HCT116 (cell line): ENCODE data around the gene TBC1D23. TPM values are rescaled to one million over a fixed set of nuclear protein-coding genes. Genes with fewer than 3 reads are reported as not detected.

Experiments
- ATAC-seq: fragments of 200-7000 bp; cut with Tn5 transposase; 2 replicates; pipeline ENCODE4 v1.9.1; 2020; ENCODE audit warnings: mild to moderate bottlenecking, moderate library complexity
- BruUV-seq: library from RNA; stranded (reverse); fragments of 400-500 nt; replicated peaks from 2 replicates; lab custom pipeline; 2021; lab: Mats Ljungman, UMichigan
- CTCF ChIA-PET: fragments of 300-600 bp; sonication (Branson Sonifier 250); formaldehyde crosslinking; loops from one replicate; lab custom pipeline; 2021; ENCODE audit warnings: antibody characterized with exemption; lab: Charles Lee
- POLR2A ChIA-PET: fragments of 300-600, 350-600 bp; sonication (Branson Sonifier 250); formaldehyde crosslinking; loops from one replicate; lab custom pipeline; 2021; ENCODE audit warnings: antibody characterized with exemption; lab: Charles Lee
- RAD21 ChIA-PET, 2 experiments: fragments of 300-600 bp; sonication (Branson Sonifier 250); formaldehyde crosslinking; loops; one replicate each; lab custom pipeline; 2023; ENCODE audit warnings: low total read pairs in 2 of 2; ENCODE audit not compliant: uncharacterized antibody in 2 of 2, unreplicated experiment in 2 of 2, low non-redundant PET in 1 of 2; lab: Charles Lee
- DNase-seq: peaks from one replicate; pipeline ENCODE4 v3.0.0-alpha.2; 2010; ENCODE audit warnings: low read depth, low spot score
- H2AFZ ChIP-seq: fragments of 200-600 bp; shearing (Covaris generic), sonication (generic); 2 replicates; pipeline ENCODE4 v1.6.1; 2017; ENCODE audit warnings: low read depth, mixed run types, mixed read lengths, antibody characterized with exemption, low read length; ENCODE audit not compliant: poor library complexity, severe bottlenecking
- H3K27ac ChIP-seq: 2 replicates; pipeline ENCODE4 v1.5.1; 2012; ENCODE audit warnings: low read depth, low read length
- H3K27me3 ChIP-seq: fragments of 200-600 bp; sonication (generic); 2 replicates; pipeline ENCODE4 v1.6.1; 2016; ENCODE audit warnings: mixed run types, low read length, mixed read lengths; ENCODE audit not compliant: insufficient read depth
- H3K36me3 ChIP-seq, 2 experiments: fragments of 200-500 bp in 1 of 2; fragments of 200-600 bp in 1 of 2; sonication (Bioruptor generic) in 1 of 2; sonication (generic) in 1 of 2; 2 replicates each; pipeline versions ENCODE4 v1.5.1 to v1.6.1; 2014 to 2016; ENCODE audit warnings: low read length in 2 of 2, inconsistent platforms in 1 of 2, mixed read lengths in 1 of 2, mixed run types in 1 of 2; ENCODE audit not compliant: insufficient read depth in 2 of 2, control insufficient read depth in 1 of 2
- H3K4me1 ChIP-seq, 2 experiments: fragments of 200-600 bp in 1 of 2; sonication (generic) in 1 of 2; 2 replicates each; pipeline versions ENCODE4 v1.5.1 to v1.6.1; 2012 to 2017; ENCODE audit warnings: low read length in 2 of 2, inconsistent platforms in 1 of 2, mild to moderate bottlenecking in 1 of 2, mixed read lengths in 1 of 2, mixed run types in 1 of 2, moderate library complexity in 1 of 2; ENCODE audit not compliant: insufficient read depth in 2 of 2, control insufficient read depth in 1 of 2
- H3K4me2 ChIP-seq: fragments of 200-600 bp; sonication (generic); 2 replicates; pipeline ENCODE4 v1.6.1; 2017; ENCODE audit warnings: mixed run types, low read length, mixed read lengths
- H3K4me3 ChIP-seq, 2 experiments: fragments of 200-600 bp in 1 of 2; sonication (generic) in 1 of 2; replicated peaks in 1 of 2; 2 replicates each; pipeline ENCODE4 v1.5.1; 2011 to 2016; ENCODE audit warnings: low read length in 2 of 2, control low read depth in 1 of 2, low read depth in 1 of 2, mild to moderate bottlenecking in 1 of 2, mixed read lengths in 1 of 2, mixed run types in 1 of 2
- H3K79me2 ChIP-seq: fragments of 200-600 bp; sonication (generic); 2 replicates; pipeline ENCODE4 v1.6.1; 2017; ENCODE audit warnings: mild to moderate bottlenecking, mixed run types, low read length, moderate library complexity, mixed read lengths; ENCODE audit not compliant: insufficient read depth
- H3K9ac ChIP-seq: fragments of 200-600 bp; sonication (generic); 2 replicates; pipeline ENCODE4 v1.6.1; 2016; ENCODE audit warnings: low read length, mixed read lengths
- H3K9me2 ChIP-seq: fragments of 200-600 bp; sonication (generic), shearing (Covaris generic); 2 replicates; pipeline ENCODE4 v1.6.1; 2017; ENCODE audit warnings: mixed run types, mild to moderate bottlenecking, moderate library complexity; ENCODE audit not compliant: insufficient read depth
- H3K9me3 ChIP-seq, 2 experiments: fragments of 200-500 bp in 1 of 2; fragments of 200-600 bp in 1 of 2; sonication (Bioruptor generic) in 1 of 2; sonication (generic) in 1 of 2; 2 replicates each; pipeline ENCODE4 v1.6.1; 2014 to 2017; ENCODE audit warnings: low read length in 2 of 2, mixed read lengths in 2 of 2, inconsistent platforms in 1 of 2, low read depth in 1 of 2, mild to moderate bottlenecking in 1 of 2, mixed run types in 1 of 2, moderate library complexity in 1 of 2; ENCODE audit not compliant: control insufficient read depth in 1 of 2, insufficient read depth in 1 of 2
- H4K20me1 ChIP-seq: fragments of 200-600 bp; sonication (generic), shearing (Covaris generic); 2 replicates; pipeline ENCODE4 v1.6.1; 2017; ENCODE audit warnings: mixed run types, mild to moderate bottlenecking, moderate library complexity; ENCODE audit not compliant: insufficient read depth
- CEBPB ChIP-seq: IDR thresholded peaks from 2 replicates; pipeline ENCODE4 v1.6.1; 2012; ENCODE audit warnings: low read depth
- CTCF ChIP-seq, 3 experiments: fragments of 200-600 bp in 1 of 3; sonication (generic) in 1 of 3; IDR thresholded peaks in 2 of 3; conservative IDR thresholded peaks in 1 of 3; 2 replicates each; pipeline ENCODE4 v1.5.1; 2012 to 2017; ENCODE audit warnings: low read depth in 2 of 3, low read length in 2 of 3, antibody characterized with exemption in 1 of 3, borderline replicate concordance in 1 of 3, control low read depth in 1 of 3, mild to moderate bottlenecking in 1 of 3, mixed read lengths in 1 of 3, mixed run types in 1 of 3, moderate library complexity in 1 of 3; ENCODE audit not compliant: insufficient read depth in 1 of 3
- EGR1 ChIP-seq: IDR thresholded peaks from 2 replicates; pipeline ENCODE4 v1.6.1; 2012; ENCODE audit warnings: low read depth
- FOSL1 ChIP-seq: IDR thresholded peaks from 2 replicates; pipeline ENCODE4 v1.6.1; 2012; ENCODE audit warnings: low read depth
- JUND ChIP-seq: IDR thresholded peaks from 2 replicates; pipeline ENCODE4 v1.6.1; 2012
- POLR2AphosphoS5 ChIP-seq: IDR thresholded peaks from 2 replicates; pipeline ENCODE4 v1.6.1; 2011; ENCODE audit warnings: mild to moderate bottlenecking, low read depth, low read length, moderate library complexity
- REST ChIP-seq: IDR thresholded peaks from 2 replicates; pipeline ENCODE4 v1.6.1; 2012; ENCODE audit warnings: low read depth
- SIN3A ChIP-seq: IDR thresholded peaks from 2 replicates; pipeline ENCODE4 v1.6.1; 2012; ENCODE audit warnings: low read depth
- YY1 ChIP-seq: IDR thresholded peaks from 2 replicates; pipeline ENCODE4 v1.6.1; 2011; ENCODE audit warnings: low read length, low read depth, moderate library complexity, mild to moderate bottlenecking; ENCODE audit not compliant: insufficient replicate concordance; ENCODE audit errors: extremely low read depth
- ZBTB33 ChIP-seq: IDR thresholded peaks from 2 replicates; pipeline ENCODE4 v1.6.1; 2011; ENCODE audit warnings: mild to moderate bottlenecking, low read length, moderate library complexity; ENCODE audit not compliant: insufficient replicate concordance; ENCODE audit errors: extremely low read depth
- ZFX ChIP-seq: fragments of 450-650 bp; IDR thresholded peaks from 2 replicates; pipeline ENCODE4 v1.6.1; 2017
- ZNF274 ChIP-seq: fragments of 200-500 bp; sonication (Bioruptor generic); IDR thresholded peaks from 2 replicates; pipeline ENCODE4 v1.6.1; 2014; ENCODE audit warnings: mild to moderate bottlenecking, low read depth, low read length, inconsistent platforms
- intact Hi-C: fragments of 100-400 bp; cut with micrococcal nuclease; formaldehyde crosslinking; loops from 2 replicates; pipeline ENCODE4 v1.10.0; 2022
- total RNA-seq: library from RNA; stranded (reverse); gene quantifications from one replicate; pipeline ENCODE4 v1.2.1, GENCODE V29; 2021; ENCODE audit not compliant: unreplicated experiment

The TBC1D23 gene
- total RNA-seq, 1 experiment from 2014 or later = 21.9 TPM

DNA sequence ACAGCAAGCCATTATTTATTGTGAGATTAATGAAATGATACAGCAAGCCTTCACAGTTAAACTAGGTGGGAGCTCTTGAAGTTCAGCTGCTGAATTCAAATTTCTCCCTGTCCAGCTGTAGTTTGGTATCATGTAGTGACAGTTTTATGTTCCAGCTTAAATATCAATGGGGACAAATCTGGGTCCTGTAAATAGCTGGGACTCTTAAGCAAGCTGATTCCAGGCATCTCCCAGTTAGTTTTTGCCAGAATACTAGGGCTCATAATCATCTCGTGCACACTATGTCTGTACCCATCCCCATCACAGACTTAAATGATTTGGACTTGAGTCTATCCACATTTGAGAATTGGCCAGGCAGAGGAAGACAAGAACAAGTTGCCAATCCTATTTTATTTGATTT lies 45.9 kb downstream of the TBC1D23 start:
- CTCF ChIA-PET = interaction anchor here (1.1 kb wide), 1 partner anchor 475 kb away, joined by 3 read pairs; no protein-coding TSS in a partner anchor
- Histone ChIP-seq H2AFZ (no peak overlapping the region), H3K9me2 (no peaks in the 10 kb centered on the region), H3K36me3 (no peaks in the 10 kb centered on the region; a peak in 1 of 4 replicates), H3K27ac (no peak overlapping the region), H4K20me1 (no peaks in the 10 kb centered on the region; the same call in 1 of the 2 replicates), H3K9ac (no peak overlapping the region), H3K27me3 (no peaks in the 10 kb centered on the region), H3K4me2 (no peak overlapping the region), H3K4me1 (no peaks in the 10 kb centered on the region), H3K79me2 (no peaks in the 10 kb centered on the region), H3K9me3 (no peaks in the 10 kb centered on the region), H3K4me3 (no peak overlapping the region)
- intact Hi-C loops = no loop called here
- RAD21 ChIA-PET = no interaction called here
- ATAC-seq (no peak), DNase-seq (no peak)
- BruUV-seq = no TSS peak
- POLR2A ChIA-PET = no interaction called here
- TF ChIP-seq CEBPB (no peak), ZBTB33 (no peak), SIN3A (no peak), POLR2AphosphoS5 (no peak)

DNA sequence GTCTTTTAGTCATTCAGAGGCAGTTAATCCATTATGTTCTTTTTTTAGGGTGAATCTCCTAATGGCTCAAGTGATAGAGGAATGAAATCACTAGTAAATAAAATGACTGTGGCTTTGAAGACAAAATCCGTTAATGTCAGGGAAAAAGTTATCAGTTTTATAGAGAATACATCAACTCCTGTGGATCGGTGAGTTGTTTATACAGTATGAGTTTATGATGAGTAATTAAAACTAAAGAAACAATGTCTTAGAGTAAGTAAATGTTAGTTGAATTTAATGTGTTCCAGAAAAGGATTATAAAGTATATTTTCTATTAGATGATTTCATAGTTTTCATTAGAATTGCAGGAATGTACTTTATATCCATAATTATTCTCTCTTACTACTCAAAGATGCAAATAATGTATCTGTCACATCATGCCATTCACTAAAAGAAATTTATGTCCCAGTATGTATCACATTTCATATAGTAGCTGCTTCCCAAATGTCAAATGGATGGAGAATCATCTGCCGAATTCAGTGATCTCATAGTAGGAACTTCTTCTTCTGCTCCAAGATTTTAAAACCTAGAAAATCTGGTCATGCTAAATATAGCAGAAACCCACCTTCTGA lies 49.7 kb downstream of the TBC1D23 start:
- ATAC-seq (no peak), DNase-seq (no peak)
- ChIA-PET CTCF (no interaction called here), POLR2A (no interaction called here), RAD21 (no interaction called here)
- no peaks in the 10 kb centered on the region; a peak in 1 of 4 replicates for H3K36me3 ChIP-seq
- no peaks in the 10 kb centered on the region; the same call in 1 of the 2 replicates for H4K20me1 ChIP-seq
- no peaks in the 10 kb centered on the region for H3K27me3 ChIP-seq
- no peak overlapping the region for H3K4me2 ChIP-seq
- no peaks in the 10 kb centered on the region for H3K9me2 ChIP-seq
- no TSS peak for BruUV-seq
- no peaks in the 10 kb centered on the region for H3K4me1 ChIP-seq
- H3K9me3 ChIP-seq = no peaks in the 10 kb centered on the region
- no peak overlapping the region for H3K9ac ChIP-seq
- H3K79me2 ChIP-seq = no peaks in the 10 kb centered on the region
- no peak overlapping the region for H3K4me3 ChIP-seq
- intact Hi-C loops = loop anchor here (10.0 kb wide), 3 partner anchors 404 to 584 kb away; no protein-coding TSS in a partner anchor
- no peak overlapping the region for H2AFZ ChIP-seq
- no peak overlapping the region for H3K27ac ChIP-seq
- TF ChIP-seq POLR2AphosphoS5 (no peak), JUND (no peak), CTCF (IDR thresholded peaks at IDR 0.05 in 2 of 3, conservative IDR thresholded peaks at IDR 0.05 in 1 of 3; ENCODE audit: borderline replicate concordance in 1 of 3, insufficient read depth in 1 of 3, low read depth in 2 of 3, low read length in 2 of 3) (no peak), EGR1 (no peak), ZFX (no peak), ZNF274 (no peak), YY1 (no peak), REST (no peak), FOSL1 (no peak)
